WTC11 (cell line): ENCODE data around the gene UGT1A9. TPM values are rescaled to one million over a fixed set of nuclear protein-coding genes. Genes with fewer than 3 reads are reported as not detected.
A peak's percentile ranks its signal among the peaks of the same experiment; 100 is the strongest.
"Not testable (repeated sequence)": the region's sequence is repeated elsewhere in the genome, so short reads cannot be mapped to it uniquely, and the experiment has no call there.

Experiments
- ATAC-seq: fragments of 200-7000 bp; cut with Tn5 transposase; 2 replicates; pipeline ENCODE4 v1.10.0; 2021; ENCODE audit warnings: mild to moderate bottlenecking, moderate library complexity
- CTCF ChIA-PET: fragments of 300-600 bp; sonication (Branson Sonifier 250); formaldehyde crosslinking; loops from one replicate; lab custom pipeline; 2021; ENCODE audit warnings: antibody characterized with exemption; lab: Charles Lee
- POLR2A ChIA-PET: fragments of 350-600 bp; sonication (Branson Sonifier 250); formaldehyde crosslinking; loops from one replicate; lab custom pipeline; 2021; ENCODE audit warnings: antibody characterized with exemption; lab: Charles Lee
- DNase-seq: peaks from one replicate; pipeline ENCODE4 v3.0.0; 2021; ENCODE audit warnings: low spot score
- H3K27ac Mint-ChIP-seq: 2 replicates; pipeline ENCODE4 v1.8.0; 2021; ENCODE audit warnings: mixed read lengths
- H3K27me3 Mint-ChIP-seq: 2 replicates; pipeline ENCODE4 v1.8.0; 2021; ENCODE audit warnings: low read depth, mild to moderate bottlenecking, moderate library complexity, mixed read lengths
- H3K36me3 Mint-ChIP-seq: 2 replicates; pipeline ENCODE4 v1.8.0; 2021; ENCODE audit warnings: mixed read lengths
- H3K4me1 Mint-ChIP-seq: 2 replicates; pipeline ENCODE4 v1.8.0; 2022; ENCODE audit warnings: mixed read lengths
- H3K4me3 Mint-ChIP-seq: 2 replicates; pipeline ENCODE4 v1.8.0; 2021; ENCODE audit warnings: mild to moderate bottlenecking, moderate library complexity, mixed read lengths
- H3K9me3 Mint-ChIP-seq: 2 replicates; pipeline ENCODE4 v1.8.0; 2021; ENCODE audit warnings: mixed read lengths
- ARID4B ChIP-seq: sonication (generic); formaldehyde crosslinking; IDR thresholded peaks from 2 replicates; pipeline ENCODE4 v1.8.0; 2023; ENCODE audit warnings: missing genetic modification reagents, mild to moderate bottlenecking, borderline replicate concordance
- ATF6 ChIP-seq: sonication (generic); formaldehyde crosslinking; IDR thresholded peaks from 2 replicates; pipeline ENCODE4 v1.8.1; 2023; ENCODE audit warnings: mild to moderate bottlenecking, missing genetic modification reagents
- CREB1 ChIP-seq: sonication (generic); formaldehyde crosslinking; IDR thresholded peaks from 2 replicates; pipeline ENCODE4 v1.8.0; 2023; ENCODE audit warnings: mild to moderate bottlenecking, missing genetic modification reagents
- GABPB1 ChIP-seq: sonication (generic); formaldehyde crosslinking; IDR thresholded peaks from 2 replicates; pipeline ENCODE4 v1.8.1; 2023; ENCODE audit warnings: mild to moderate bottlenecking, missing genetic modification reagents
- GRHL2 ChIP-seq: fragments of 250-450 bp; sonication (Bioruptor Pico); IDR thresholded peaks from 2 replicates; pipeline ENCODE4 v1.8.0; 2022; ENCODE audit warnings: mild to moderate bottlenecking, moderate library complexity; ENCODE audit not compliant: insufficient replicate concordance, severe bottlenecking
- KAT7 ChIP-seq: sonication (generic); formaldehyde crosslinking; IDR thresholded peaks from 2 replicates; pipeline ENCODE4 v1.8.1; 2023; ENCODE audit warnings: missing genetic modification reagents, mild to moderate bottlenecking, borderline replicate concordance
- NFYB ChIP-seq: sonication (generic); formaldehyde crosslinking; conservative IDR thresholded peaks from 2 replicates; pipeline ENCODE4 v1.8.0; 2022; ENCODE audit warnings: low read depth, missing genetic modification reagents
- NR1H2 ChIP-seq: sonication (generic); formaldehyde crosslinking; IDR thresholded peaks from 2 replicates; pipeline ENCODE4 v1.9.0; 2021; ENCODE audit warnings: mild to moderate bottlenecking, moderate library complexity, missing genetic modification reagents
- OVOL2 ChIP-seq: fragments of 250-450 bp; sonication (Bioruptor Pico); IDR thresholded peaks from 2 replicates; pipeline ENCODE4 v1.9.0; 2021; ENCODE audit warnings: mild to moderate bottlenecking, borderline replicate concordance
- SMAD4 ChIP-seq: sonication (generic); formaldehyde crosslinking; IDR thresholded peaks from 2 replicates; pipeline ENCODE4 v1.8.0; 2022; ENCODE audit warnings: mild to moderate bottlenecking, missing genetic modification reagents
- STAT6 ChIP-seq: sonication (generic); formaldehyde crosslinking; conservative IDR thresholded peaks from 2 replicates; pipeline ENCODE4 v1.8.1; 2023; ENCODE audit warnings: mild to moderate bottlenecking, low read depth, missing genetic modification reagents, moderate library complexity
- TCF7 ChIP-seq: sonication (generic); formaldehyde crosslinking; IDR thresholded peaks from 2 replicates; pipeline ENCODE4 v1.8.0; 2022; ENCODE audit warnings: mild to moderate bottlenecking, low read depth, missing genetic modification reagents, moderate library complexity
- ZNF138 ChIP-seq: sonication (generic); formaldehyde crosslinking; conservative IDR thresholded peaks from 2 replicates; pipeline ENCODE4 v1.8.1; 2022; ENCODE audit warnings: mild to moderate bottlenecking, moderate library complexity, missing genetic modification reagents
- ZNF671 ChIP-seq: fragments of 250-450 bp; sonication (Bioruptor Pico); IDR thresholded peaks from 2 replicates; pipeline ENCODE4 v1.8.0; 2021; ENCODE audit warnings: mild to moderate bottlenecking
- ZSCAN18 ChIP-seq: fragments of 250-450 bp; sonication (Bioruptor Pico); IDR thresholded peaks from 2 replicates; pipeline ENCODE4 v2.1.2; 2022; ENCODE audit warnings: mild to moderate bottlenecking, moderate library complexity
- total RNA-seq: library from RNA; stranded (reverse); gene quantifications from 3 replicates; pipeline ENCODE4 v1.2.3, GENCODE V29; 2021

The UGT1A9 gene
- total RNA-seq, 1 experiment from 2014 or later, result not detected

GRCh38 chr2:233743464-233744259 lies 72.0 kb downstream of the UGT1A9 start:
- Mint-ChIP-seq H3K27me3 (peaks cover 3% of the 10 kb centered on the region; the same call in 1 of the 2 replicates), H3K4me1 (no peaks in the 10 kb centered on the region), H3K4me3 (no peak overlapping the region), H3K36me3 (no peaks in the 10 kb centered on the region)
- no peak; the same call in 1 of the 2 replicates for ATAC-seq
- CTCF ChIA-PET, result no interaction called here
- TF ChIP-seq STAT6 (CRISPR knock-in tag), result no peak
- TF ChIP-seq, all 79 proteins: peak for 0
- no peak for DNase-seq
- POLR2A ChIA-PET, result no interaction called here
- H3K9me3 Mint-ChIP-seq, result peaks cover 45% of the 10 kb centered on the region
- no peak overlapping the region for H3K27ac Mint-ChIP-seq

- DNase-seq (no peak), ATAC-seq (no peak)
- no peak overlapping the region for H3K4me3 Mint-ChIP-seq
- ChIA-PET CTCF (no interaction called here), POLR2A (no interaction called here)
- H3K36me3 Mint-ChIP-seq, result peaks cover 10% of the 10 kb centered on the region
- no peak overlapping the region for H3K27ac Mint-ChIP-seq
- no peak for TF ChIP-seq ATF6 (CRISPR knock-in tag)
- no peak for TF ChIP-seq ZSCAN18
- no peak for TF ChIP-seq TCF7 (CRISPR knock-in tag)
- no peak for TF ChIP-seq CREB1 (CRISPR knock-in tag)
- peak; percentile 58; the same call in 1 of the 2 replicates for TF ChIP-seq GABPB1 (CRISPR knock-in tag)
- TF ChIP-seq, all 79 proteins: peak for 1
- Mint-ChIP-seq H3K9me3 (peaks cover 46% of the 10 kb centered on the region), H3K27me3 (peaks cover 8% of the 10 kb centered on the region; the same call in 1 of the 2 replicates), H3K4me1 (no peaks in the 10 kb centered on the region)
Observed at GRCh38 chr2:233745073-233745755, 73.5 kb downstream of the UGT1A9 start.

- POLR2A ChIA-PET, result not testable (repeated sequence)
Observed at GRCh38 chr2:233745838-233746237, 74.1 kb downstream of the UGT1A9 start.

GRCh38 chr2:233746475-233747282 lies 75.0 kb downstream of the UGT1A9 start:
- ChIA-PET POLR2A (no interaction called here), CTCF (no interaction called here)
- peaks cover 10% of the 10 kb centered on the region for H3K27me3 Mint-ChIP-seq
- ATAC-seq (no peak), DNase-seq (no peak)
- H3K9me3 Mint-ChIP-seq, result peaks cover 50% of the 10 kb centered on the region
- H3K27ac Mint-ChIP-seq, result no peak overlapping the region
- H3K4me3 Mint-ChIP-seq, result no peak overlapping the region
- TF ChIP-seq ARID4B (CRISPR knock-in tag) (no peak), NFYB (CRISPR knock-in tag) (no peak), SMAD4 (CRISPR knock-in tag) (no peak), KAT7 (CRISPR knock-in tag) (no peak), NR1H2 (CRISPR knock-in tag) (no peak), GRHL2 (CRISPR knock-in tag) (no peak), OVOL2 (CRISPR knock-in tag) (no peak), ZNF138 (CRISPR knock-in tag) (no peak), ZNF671 (CRISPR knock-in tag) (no peak)
- peaks cover 21% of the 10 kb centered on the region for H3K36me3 Mint-ChIP-seq
- H3K4me1 Mint-ChIP-seq, result no peaks in the 10 kb centered on the region

More at GRCh38 chr2:233745838-233746237, 74.1 kb downstream of the UGT1A9 start:
- H3K27me3 Mint-ChIP-seq, CTCF ChIA-PET, H3K27ac Mint-ChIP-seq, H3K4me3 Mint-ChIP-seq, H3K4me1 Mint-ChIP-seq, ATAC-seq, DNase-seq: not testable (repeated sequence)
- peaks cover 13% of the 10 kb centered on the region for H3K36me3 Mint-ChIP-seq
- H3K9me3 Mint-ChIP-seq, result peaks cover 47% of the 10 kb centered on the region
